ENCODE data around the gene LDLRAP1.

DNA sequence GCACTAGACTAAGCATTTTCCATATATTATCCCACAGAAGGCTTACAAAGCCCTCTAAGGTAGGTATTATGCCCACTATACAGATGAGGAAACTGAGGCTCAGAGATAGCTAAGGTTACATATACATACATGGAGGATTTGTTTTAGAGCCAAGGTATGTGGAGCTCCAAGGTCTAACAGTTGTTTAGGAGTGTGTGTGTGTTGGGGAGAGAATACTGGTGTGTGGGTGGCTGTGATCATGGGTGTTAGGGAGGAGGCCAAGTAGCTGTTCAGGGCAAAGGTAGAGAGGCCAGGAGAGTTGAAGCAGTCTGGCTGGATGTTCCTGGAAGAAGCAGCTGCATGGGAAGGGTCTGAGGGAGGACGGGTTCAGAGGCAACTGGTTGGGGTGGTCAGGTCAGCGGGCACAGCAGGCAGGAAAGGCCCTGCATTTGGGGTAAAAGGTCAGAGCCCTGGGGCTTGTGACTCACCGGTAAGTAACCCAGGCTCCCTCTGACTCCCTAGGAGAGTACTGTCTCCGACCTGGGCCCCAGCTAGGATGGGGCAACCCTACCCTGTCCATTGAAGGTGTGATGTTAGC is 5.1 kb upstream of the LDLRAP1 start:
- TF ChIP-seq, protein P1, sequence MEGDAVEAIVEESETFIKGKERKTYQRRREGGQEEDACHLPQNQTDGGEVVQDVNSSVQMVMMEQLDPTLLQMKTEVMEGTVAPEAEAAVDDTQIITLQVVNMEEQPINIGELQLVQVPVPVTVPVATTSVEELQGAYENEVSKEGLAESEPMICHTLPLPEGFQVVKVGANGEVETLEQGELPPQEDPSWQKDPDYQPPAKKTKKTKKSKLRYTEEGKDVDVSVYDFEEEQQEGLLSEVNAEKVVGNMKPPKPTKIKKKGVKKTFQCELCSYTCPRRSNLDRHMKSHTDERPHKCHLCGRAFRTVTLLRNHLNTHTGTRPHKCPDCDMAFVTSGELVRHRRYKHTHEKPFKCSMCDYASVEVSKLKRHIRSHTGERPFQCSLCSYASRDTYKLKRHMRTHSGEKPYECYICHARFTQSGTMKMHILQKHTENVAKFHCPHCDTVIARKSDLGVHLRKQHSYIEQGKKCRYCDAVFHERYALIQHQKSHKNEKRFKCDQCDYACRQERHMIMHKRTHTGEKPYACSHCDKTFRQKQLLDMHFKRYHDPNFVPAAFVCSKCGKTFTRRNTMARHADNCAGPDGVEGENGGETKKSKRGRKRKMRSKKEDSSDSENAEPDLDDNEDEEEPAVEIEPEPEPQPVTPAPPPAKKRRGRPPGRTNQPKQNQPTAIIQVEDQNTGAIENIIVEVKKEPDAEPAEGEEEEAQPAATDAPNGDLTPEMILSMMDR (IDR thresholded peaks at IDR 0.05), result no peak
- no peak for TF ChIP-seq POLR2AphosphoS5 (IDR thresholded peaks at IDR 0.05)

All from prostate gland (tissue), 2 donors.